ENCODE data around the gene LASP1NB.

The LASP1NB gene

GRCh38 chr17:38914741-38915638 lies 10.4 kb upstream of the LASP1NB start (continued):
- TF ChIP-seq ZNF564 (CRISPR knock-in tag; IDR thresholded peaks at IDR 0.05) (0 out of 2 replicates have a peak, but pooled peaks have one; percentile 1), SP140L (CRISPR knock-in tag; IDR thresholded peaks at IDR 0.05; ENCODE audit: borderline replicate concordance) (no peak), ZBTB49 (CRISPR knock-in tag; IDR thresholded peaks at IDR 0.05; ENCODE audit: borderline replicate concordance) (no peak), ZNF569 (CRISPR knock-in tag; IDR thresholded peaks at IDR 0.05; ENCODE audit: borderline replicate concordance) (no peak), ZNF354B (CRISPR knock-in tag; IDR thresholded peaks at IDR 0.05) (no peak), ZNF329 (CRISPR knock-in tag; IDR thresholded peaks at IDR 0.05; ENCODE audit: low read depth) (no peak), JARID2 (CRISPR knock-in tag; IDR thresholded peaks at IDR 0.05; ENCODE audit: insufficient replicate concordance) (no peak), TEAD2 (CRISPR knock-in tag; IDR thresholded peaks at IDR 0.05) (no peak), ZNF180 (CRISPR knock-in tag; IDR thresholded peaks at IDR 0.05; ENCODE audit: borderline replicate concordance, low read depth) (no peak), NONO (IDR thresholded peaks at IDR 0.05) (no peak), NONO (CRISPR knock-in tag; conservative IDR thresholded peaks at IDR 0.05) (peak; percentile 64; the same call in 1 of the 2 replicates), ZNF563 (CRISPR knock-in tag; IDR thresholded peaks at IDR 0.05) (no peak), REXO4 (CRISPR knock-in tag; IDR thresholded peaks at IDR 0.05; ENCODE audit: borderline replicate concordance) (no peak), HIVEP1 (CRISPR knock-in tag; IDR thresholded peaks at IDR 0.05) (peak; percentile 31), ZNF616 (CRISPR knock-in tag; IDR thresholded peaks at IDR 0.05; ENCODE audit: low read depth) (no peak), NFYB (CRISPR knock-in tag; IDR thresholded peaks at IDR 0.05) (no peak)
- TF ChIP-seq, protein P1, sequence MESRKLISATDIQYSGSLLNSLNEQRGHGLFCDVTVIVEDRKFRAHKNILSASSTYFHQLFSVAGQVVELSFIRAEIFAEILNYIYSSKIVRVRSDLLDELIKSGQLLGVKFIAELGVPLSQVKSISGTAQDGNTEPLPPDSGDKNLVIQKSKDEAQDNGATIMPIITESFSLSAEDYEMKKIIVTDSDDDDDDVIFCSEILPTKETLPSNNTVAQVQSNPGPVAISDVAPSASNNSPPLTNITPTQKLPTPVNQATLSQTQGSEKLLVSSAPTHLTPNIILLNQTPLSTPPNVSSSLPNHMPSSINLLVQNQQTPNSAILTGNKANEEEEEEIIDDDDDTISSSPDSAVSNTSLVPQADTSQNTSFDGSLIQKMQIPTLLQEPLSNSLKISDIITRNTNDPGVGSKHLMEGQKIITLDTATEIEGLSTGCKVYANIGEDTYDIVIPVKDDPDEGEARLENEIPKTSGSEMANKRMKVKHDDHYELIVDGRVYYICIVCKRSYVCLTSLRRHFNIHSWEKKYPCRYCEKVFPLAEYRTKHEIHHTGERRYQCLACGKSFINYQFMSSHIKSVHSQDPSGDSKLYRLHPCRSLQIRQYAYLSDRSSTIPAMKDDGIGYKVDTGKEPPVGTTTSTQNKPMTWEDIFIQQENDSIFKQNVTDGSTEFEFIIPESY (CRISPR knock-in tag; IDR thresholded peaks at IDR 0.05), result peak; percentile 100
- TF ChIP-seq, protein P2, sequence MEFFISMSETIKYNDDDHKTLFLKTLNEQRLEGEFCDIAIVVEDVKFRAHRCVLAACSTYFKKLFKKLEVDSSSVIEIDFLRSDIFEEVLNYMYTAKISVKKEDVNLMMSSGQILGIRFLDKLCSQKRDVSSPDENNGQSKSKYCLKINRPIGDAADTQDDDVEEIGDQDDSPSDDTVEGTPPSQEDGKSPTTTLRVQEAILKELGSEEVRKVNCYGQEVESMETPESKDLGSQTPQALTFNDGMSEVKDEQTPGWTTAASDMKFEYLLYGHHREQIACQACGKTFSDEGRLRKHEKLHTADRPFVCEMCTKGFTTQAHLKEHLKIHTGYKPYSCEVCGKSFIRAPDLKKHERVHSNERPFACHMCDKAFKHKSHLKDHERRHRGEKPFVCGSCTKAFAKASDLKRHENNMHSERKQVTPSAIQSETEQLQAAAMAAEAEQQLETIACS (CRISPR knock-in tag; IDR thresholded peaks at IDR 0.05), result no peak; the same call in 1 of the 2 replicates
- TF ChIP-seq, protein P3, sequence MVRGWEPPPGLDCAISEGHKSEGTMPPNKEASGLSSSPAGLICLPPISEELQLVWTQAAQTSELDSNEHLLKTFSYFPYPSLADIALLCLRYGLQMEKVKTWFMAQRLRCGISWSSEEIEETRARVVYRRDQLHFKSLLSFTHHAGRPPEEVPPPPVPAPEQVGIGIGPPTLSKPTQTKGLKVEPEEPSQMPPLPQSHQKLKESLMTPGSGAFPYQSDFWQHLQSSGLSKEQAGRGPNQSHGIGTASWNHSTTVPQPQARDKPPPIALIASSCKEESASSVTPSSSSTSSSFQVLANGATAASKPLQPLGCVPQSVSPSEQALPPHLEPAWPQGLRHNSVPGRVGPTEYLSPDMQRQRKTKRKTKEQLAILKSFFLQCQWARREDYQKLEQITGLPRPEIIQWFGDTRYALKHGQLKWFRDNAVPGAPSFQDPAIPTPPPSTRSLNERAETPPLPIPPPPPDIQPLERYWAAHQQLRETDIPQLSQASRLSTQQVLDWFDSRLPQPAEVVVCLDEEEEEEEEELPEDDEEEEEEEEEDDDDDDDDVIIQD (CRISPR knock-in tag; IDR thresholded peaks at IDR 0.05; ENCODE audit: low read depth), result 0 out of 2 replicates have a peak, but pooled peaks have one; percentile 18
- TF ChIP-seq, protein P4, sequence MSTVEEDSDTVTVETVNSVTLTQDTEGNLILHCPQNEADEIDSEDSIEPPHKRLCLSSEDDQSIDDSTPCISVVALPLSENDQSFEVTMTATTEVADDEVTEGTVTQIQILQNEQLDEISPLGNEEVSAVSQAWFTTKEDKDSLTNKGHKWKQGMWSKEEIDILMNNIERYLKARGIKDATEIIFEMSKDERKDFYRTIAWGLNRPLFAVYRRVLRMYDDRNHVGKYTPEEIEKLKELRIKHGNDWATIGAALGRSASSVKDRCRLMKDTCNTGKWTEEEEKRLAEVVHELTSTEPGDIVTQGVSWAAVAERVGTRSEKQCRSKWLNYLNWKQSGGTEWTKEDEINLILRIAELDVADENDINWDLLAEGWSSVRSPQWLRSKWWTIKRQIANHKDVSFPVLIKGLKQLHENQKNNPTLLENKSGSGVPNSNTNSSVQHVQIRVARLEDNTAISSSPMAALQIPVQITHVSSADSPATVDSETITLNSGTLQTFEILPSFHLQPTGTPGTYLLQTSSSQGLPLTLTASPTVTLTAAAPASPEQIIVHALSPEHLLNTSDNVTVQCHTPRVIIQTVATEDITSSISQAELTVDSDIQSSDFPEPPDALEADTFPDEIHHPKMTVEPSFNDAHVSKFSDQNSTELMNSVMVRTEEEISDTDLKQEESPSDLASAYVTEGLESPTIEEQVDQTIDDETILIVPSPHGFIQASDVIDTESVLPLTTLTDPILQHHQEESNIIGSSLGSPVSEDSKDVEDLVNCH (CRISPR knock-in tag; IDR thresholded peaks at IDR 0.05), result no peak

All from HepG2 (cell line).